Fibroblast of the conjunctiva (primary cell): ENCODE results near the gene EML2.
A peak's percentile ranks its signal among the peaks of the same experiment; 100 is the strongest.
"Not testable (repeated sequence)": the region's sequence is repeated elsewhere in the genome, so short reads cannot be mapped to it uniquely, and the experiment has no call there.

Experiments
- DNase-seq: peaks from one replicate; pipeline ENCODE4 v3.0.0-alpha.2; 2010; ENCODE audit warnings: low read depth

The EML2 gene

GRCh38 chr19:45653634-45654033 lies 14.4 kb upstream of the EML2 start:
- no peak for DNase-seq

- DNase-seq, result no peak
Observed at GRCh38 chr19:45650722-45651121, 11.5 kb upstream of the EML2 start.

GRCh38 chr19:45646345-45646698 lies 7.1 kb upstream of the EML2 start:
- DNase-seq, result no peak

- peak; percentile 66 for DNase-seq
Observed at GRCh38 chr19:45645631-45646344, 6.6 kb upstream of the EML2 start.

- DNase-seq, result no peak
Observed at GRCh38 chr19:45645068-45645630, 6.0 kb upstream of the EML2 start.

GRCh38 chr19:45643927-45644771 lies 5.0 kb upstream of the EML2 start:
- DNase-seq, result no peak

DNA sequence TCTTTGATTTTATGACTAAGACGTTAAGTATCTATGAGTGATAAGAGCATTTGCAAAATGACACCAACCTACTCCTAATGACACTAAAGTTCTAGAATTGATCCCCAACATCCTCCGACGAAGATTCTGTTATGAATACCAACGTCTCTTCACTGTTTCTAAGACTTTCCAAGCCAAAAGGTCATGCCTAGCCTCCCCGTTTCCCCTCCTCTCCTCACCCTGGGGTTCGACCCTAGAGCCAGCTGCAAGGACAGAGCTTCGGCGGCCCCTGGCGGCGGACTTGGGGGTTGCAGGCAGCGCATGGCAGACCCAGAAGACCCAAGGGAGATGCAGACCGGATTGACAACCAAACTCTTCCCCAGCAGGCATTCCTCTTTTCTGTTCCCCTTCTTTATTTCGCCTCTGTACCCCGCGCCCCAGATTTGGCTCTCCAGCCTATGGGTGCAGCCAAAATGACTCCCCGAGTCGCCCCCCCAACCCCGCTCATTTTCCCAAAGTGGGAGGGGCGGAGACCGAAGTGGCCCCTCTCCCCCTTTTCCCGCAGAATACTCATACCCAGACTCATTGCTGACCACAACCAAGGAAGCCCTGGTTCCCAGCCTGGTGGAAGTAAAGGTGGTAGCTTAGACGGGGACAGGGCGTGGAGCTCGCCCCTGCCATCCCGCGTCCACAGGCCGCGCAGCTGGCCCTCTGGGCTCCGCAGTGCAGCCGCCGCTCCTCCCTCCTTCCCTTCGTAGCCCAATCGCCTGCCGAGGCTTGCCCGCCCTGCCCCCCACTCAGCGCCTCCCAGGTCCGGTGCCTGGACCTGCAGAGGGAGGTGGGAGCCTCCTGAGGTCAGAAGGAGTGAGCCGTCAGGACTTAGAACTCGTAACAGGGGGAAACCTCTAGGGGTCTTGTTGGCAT lies 4.1 kb upstream of the EML2 start:
- DNase-seq, result peak; percentile 60

- no peak for DNase-seq
Observed at GRCh38 chr19:45641274-45642105, 2.3 kb upstream of the EML2 start.

DNA sequence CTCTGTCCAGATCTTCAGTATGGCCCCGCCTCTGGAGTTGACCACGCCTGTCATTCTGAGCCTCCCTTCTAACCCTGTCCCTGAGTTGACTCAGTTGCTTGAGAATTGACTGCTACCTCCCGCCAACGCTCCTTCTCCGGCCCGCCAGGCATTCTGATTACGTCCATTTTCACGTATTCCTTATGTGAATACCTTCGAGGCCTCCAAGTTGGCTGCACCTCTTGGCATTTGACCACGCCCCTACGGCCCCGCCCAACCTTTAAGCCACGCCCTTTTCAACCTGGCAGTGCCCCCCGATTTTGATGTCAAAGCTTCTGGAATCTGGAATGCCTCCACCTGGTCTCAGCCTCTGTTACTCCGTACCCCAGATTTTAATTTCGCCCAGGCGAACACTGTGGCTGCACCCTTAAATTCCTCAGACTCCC lies 1.7 kb upstream of the EML2 start:
- DNase-seq, result no peak

GRCh38 chr19:45637890-45638667 lies 1.1 kb downstream of the EML2 start:
- no peak for DNase-seq

- no peak for DNase-seq
Observed at GRCh38 chr19:45636902-45637301, 2.3 kb downstream of the EML2 start.

- no peak for DNase-seq
Observed at GRCh38 chr19:45636275-45636674, 2.9 kb downstream of the EML2 start.

DNA sequence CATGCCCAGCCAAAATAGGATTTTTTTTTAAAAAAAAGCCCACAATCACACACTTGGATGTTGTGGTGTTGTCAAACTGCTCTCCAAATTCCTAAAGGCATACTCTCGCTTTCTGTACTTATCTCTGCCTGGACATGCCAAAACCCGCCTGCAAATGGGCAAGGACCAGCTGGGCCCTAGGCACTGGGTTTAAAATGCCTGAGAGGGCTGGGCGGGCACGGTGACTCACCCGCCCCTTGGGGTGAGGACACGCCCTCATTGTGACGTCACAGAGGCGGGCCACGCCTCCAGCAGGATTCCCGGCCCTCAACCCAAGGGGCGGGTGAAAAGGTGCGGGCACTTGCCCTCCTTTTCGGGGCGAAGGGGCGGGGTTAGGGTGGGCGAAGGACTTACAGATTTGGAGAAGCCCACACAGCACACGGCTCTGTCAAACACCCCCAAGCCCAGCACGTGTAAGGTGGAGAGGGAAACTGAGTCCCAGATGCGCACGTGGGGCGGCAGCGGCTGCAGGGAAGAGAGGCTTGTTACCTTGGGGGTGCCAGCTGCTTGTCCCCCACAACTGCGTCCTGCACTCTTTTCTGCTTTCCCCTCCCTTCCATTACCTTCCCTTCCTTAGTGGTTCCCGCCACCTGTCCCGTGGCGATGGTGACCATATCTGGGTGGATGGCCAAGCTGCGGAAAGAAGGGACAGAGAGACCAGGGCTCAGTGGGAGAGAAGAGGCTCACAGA lies 6.6 kb downstream of the EML2 start:
- DNase-seq, result peak; percentile 88

DNA sequence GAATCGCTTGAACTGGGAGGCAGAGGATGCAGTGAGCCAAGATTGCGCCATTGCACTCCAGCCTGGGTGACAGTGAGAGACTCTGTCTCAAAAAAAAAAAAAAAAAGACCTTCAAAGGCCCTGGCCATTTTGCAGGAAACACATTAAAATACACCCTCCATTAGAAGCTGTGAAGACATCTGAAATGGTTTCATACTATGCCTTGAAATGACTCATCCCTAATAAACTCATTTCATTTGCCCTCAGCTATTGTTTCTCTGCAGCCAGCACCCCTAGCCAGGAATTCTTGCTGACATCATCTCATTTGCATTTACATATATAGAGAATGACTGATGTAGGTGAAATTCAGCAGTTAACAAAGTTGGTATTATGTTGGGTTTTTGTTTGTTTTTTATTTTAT lies 8.7 kb downstream of the EML2 start:
- peak; percentile 64 for DNase-seq

GRCh38 chr19:45629704-45630103 lies 9.5 kb downstream of the EML2 start:
- no peak for DNase-seq

DNA sequence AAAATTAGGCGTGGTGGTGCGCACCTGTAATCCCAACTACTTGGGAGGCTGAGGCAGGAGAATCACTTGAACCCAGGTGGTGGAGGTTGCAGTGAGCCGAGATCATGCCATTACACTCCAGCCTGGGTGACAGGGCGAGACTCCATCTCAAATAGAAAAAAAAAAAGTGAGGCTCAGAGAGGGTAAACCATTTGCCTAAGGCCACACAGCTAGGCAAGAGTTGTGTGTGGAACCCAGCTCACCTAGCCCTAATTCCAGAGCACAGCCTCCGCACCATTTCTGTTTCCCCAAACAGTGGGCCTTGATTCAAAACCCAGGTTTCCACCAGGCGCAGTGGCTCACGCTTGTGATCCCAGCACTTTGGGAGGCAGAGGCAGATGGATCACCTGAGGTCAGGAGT lies 11.0 kb downstream of the EML2 start:
- not testable (repeated sequence) for DNase-seq

DNA sequence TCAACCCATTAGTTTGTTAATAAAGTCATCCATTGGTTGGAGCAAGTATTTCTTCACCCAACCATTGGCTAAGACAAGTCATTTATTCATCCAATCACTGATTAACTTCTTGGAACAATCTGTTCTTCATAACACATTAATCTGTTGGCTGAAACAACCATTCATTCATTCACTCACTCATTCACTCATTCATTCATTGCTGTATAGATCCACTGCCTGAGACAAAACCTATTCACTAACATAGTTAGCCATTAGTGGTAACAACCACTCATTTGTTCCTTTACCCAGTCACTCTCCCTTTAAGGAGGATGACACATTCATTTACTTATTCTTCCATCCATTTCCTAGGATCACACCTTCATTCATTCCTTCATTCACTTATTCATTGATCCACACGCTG lies 15.2 kb downstream of the EML2 start:
- no peak for DNase-seq

GRCh38 chr19:45621976-45622503 lies 17.2 kb downstream of the EML2 start:
- DNase-seq, result no peak

- DNase-seq, result no peak
Observed at GRCh38 chr19:45621389-45621788, 17.8 kb downstream of the EML2 start.

DNA sequence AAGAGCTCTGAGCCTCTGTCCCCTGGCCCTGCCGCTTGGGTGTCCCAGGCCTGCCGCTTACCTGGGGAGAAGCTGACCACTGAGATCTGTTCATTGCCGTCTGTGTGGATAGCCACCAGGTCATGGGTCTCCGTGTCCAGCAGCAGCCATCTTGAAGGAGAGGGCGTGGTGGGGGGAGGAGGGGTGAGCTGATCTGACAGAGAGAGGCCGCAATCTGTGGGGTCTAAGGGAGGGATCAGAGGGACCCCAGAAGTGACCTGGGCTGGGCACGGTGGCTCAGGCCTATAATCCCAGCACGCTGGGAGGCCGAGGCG lies 22.5 kb downstream of the EML2 start:
- no peak for DNase-seq
